GM12878 (cell line): Measurements from ENCODE around the gene NCKAP5L. TPM values are rescaled to one million over a fixed set of nuclear protein-coding genes. Genes with fewer than 3 reads are reported as not detected.
A peak's percentile ranks its signal among the peaks of the same experiment; 100 is the strongest.

ENCODE experiments used
- ATAC-seq: fragments of 200-7000 bp; cut with Tn5 transposase; 3 replicates; pipeline ENCODE4 v1.9.1; 2020; ENCODE audit warnings: mild to moderate bottlenecking, moderate library complexity
- BruUV-seq: library from RNA; stranded (reverse); fragments of 400-500 nt; replicated peaks from 2 replicates; lab custom pipeline; 2021; lab: Mats Ljungman, UMichigan
- CTCF ChIA-PET: fragments of 300-600 bp; sonication (Branson Sonifier 250); formaldehyde crosslinking; extraction: SDS; loops from one replicate; lab custom pipeline; 2021; ENCODE audit warnings: inconsistent platforms; lab: Yijun Ruan, JAX
- POLR2A ChIA-PET: fragments of 350-600 bp; formaldehyde crosslinking; extraction: SDS; loops from one replicate; lab custom pipeline; 2021; ENCODE audit warnings: inconsistent platforms; lab: Charles Lee
- RAD21 ChIA-PET: fragments of 300-600 bp; sonication (Branson Sonifier 250); formaldehyde crosslinking; loops from one replicate; lab custom pipeline; 2023; ENCODE audit warnings: antibody characterized with exemption; ENCODE audit not compliant: unreplicated experiment; lab: Charles Lee
- SMC1A ChIA-PET: fragments of 300-600 bp; sonication (Branson Sonifier 250); formaldehyde crosslinking; loops from one replicate; lab custom pipeline; 2023; ENCODE audit not compliant: unreplicated experiment, uncharacterized antibody; lab: Charles Lee
- DNase-seq: peaks from one replicate; pipeline ENCODE4 v3.0.0-alpha.2; 2011; ENCODE audit warnings: low read depth, low spot score
- FAIRE-seq: peaks from 3 replicates; lab custom pipeline; 2011; peaks lifted over from hg19 to GRCh38; lab: Jason Lieb, UNC
- H2AFZ ChIP-seq: 2 replicates; pipeline ENCODE4 v1.6.0; 2011; ENCODE audit warnings: low read depth, low read length, control low read depth; ENCODE audit not compliant: control insufficient read depth
- H3K27ac ChIP-seq: 2 replicates; pipeline ENCODE4 v1.5.1; 2011; ENCODE audit warnings: control low read depth; ENCODE audit not compliant: control insufficient read depth, insufficient read depth
- H3K27me3 ChIP-seq, 2 experiments: replicated peaks in 1 of 2; 2 replicates each; pipeline versions ENCODE4 v1.6.0 to v1.6.1; 2011; ENCODE audit warnings: low read length in 1 of 2; ENCODE audit not compliant: control insufficient read depth in 2 of 2, insufficient read depth in 2 of 2
- H3K36me3 ChIP-seq, 2 experiments: 2 replicates each; pipeline ENCODE4 v1.5.1; 2011; ENCODE audit warnings: low read length in 1 of 2; ENCODE audit not compliant: control insufficient read depth in 2 of 2, insufficient read depth in 2 of 2
- H3K4me1 ChIP-seq: 2 replicates; pipeline ENCODE4 v1.6.1; 2011; ENCODE audit warnings: mild to moderate bottlenecking, low read length, moderate library complexity, mixed read lengths; ENCODE audit not compliant: control insufficient read depth, insufficient read depth
- H3K4me2 ChIP-seq: 2 replicates; pipeline ENCODE4 v1.6.0; 2011; ENCODE audit warnings: control low read depth; ENCODE audit not compliant: control insufficient read depth, insufficient read depth
- H3K4me3 ChIP-seq: fragments of 200-600 bp; sonication (generic); 2 replicates; pipeline ENCODE4 v1.5.1; 2016
- H3K79me2 ChIP-seq: 2 replicates; pipeline ENCODE4 v1.6.0; 2011; ENCODE audit warnings: low read length; ENCODE audit not compliant: control insufficient read depth, insufficient read depth
- H3K9ac ChIP-seq: 2 replicates; pipeline ENCODE4 v1.8.0; 2011; ENCODE audit warnings: low read length, control low read depth, mixed read lengths; ENCODE audit not compliant: control insufficient read depth, insufficient read depth
- H3K9me3 ChIP-seq: replicated peaks from 3 replicates; pipeline ENCODE4 v1.5.1; 2011; ENCODE audit warnings: mild to moderate bottlenecking, low read length; ENCODE audit not compliant: control insufficient read depth, insufficient read depth
- H4K20me1 ChIP-seq: 2 replicates; pipeline ENCODE4 v1.6.0; 2011; ENCODE audit not compliant: control insufficient read depth, insufficient read depth
- CHD4 ChIP-seq: fragments of 200-600 bp; sonication (generic); IDR thresholded peaks from 2 replicates; pipeline ENCODE4 v1.6.1; 2016; ENCODE audit warnings: mild to moderate bottlenecking
- E4F1 ChIP-seq: fragments of 450-650 bp; IDR thresholded peaks from 2 replicates; pipeline ENCODE4 v1.6.1; 2018; ENCODE audit warnings: borderline replicate concordance, mild to moderate bottlenecking; ENCODE audit not compliant: partially characterized antibody
- ESRRA ChIP-seq: IDR thresholded peaks from 2 replicates; pipeline ENCODE4 v1.6.1; 2012; ENCODE audit warnings: mild to moderate bottlenecking, low read length, improper control_type of control experiment
- JUNB ChIP-seq: IDR thresholded peaks from 2 replicates; pipeline ENCODE4 v1.6.1; 2016; ENCODE audit warnings: antibody characterized with exemption, mild to moderate bottlenecking
- NRF1 ChIP-seq: conservative IDR thresholded peaks from 2 replicates; pipeline ENCODE4 v1.6.1; 2011; ENCODE audit warnings: mild to moderate bottlenecking, low read depth, low read length, improper control_type of control experiment
- PML ChIP-seq: IDR thresholded peaks from 2 replicates; pipeline ENCODE4 v1.6.1; 2012; ENCODE audit warnings: low read length, inconsistent platforms
- RELA ChIP-seq: fragments of 450-650 bp; IDR thresholded peaks from 2 replicates; pipeline ENCODE4 v1.8.0; 2014; ENCODE audit warnings: borderline replicate concordance; ENCODE audit not compliant: partially characterized antibody
- SP1 ChIP-seq: IDR thresholded peaks from one replicate; pipeline ENCODE4 v1.6.1; 2011; ENCODE audit warnings: low read depth, low read length
- STAT3 ChIP-seq: IDR thresholded peaks from 2 replicates; pipeline ENCODE4 v1.6.1; 2011; ENCODE audit warnings: low read depth, low read length, improper control_type of control experiment
- YBX1 ChIP-seq: fragments of 450-650 bp; IDR thresholded peaks from 2 replicates; pipeline ENCODE4 v1.6.1; 2016; ENCODE audit warnings: antibody characterized with exemption
- ZBTB33 ChIP-seq: fragments of 450-650 bp; IDR thresholded peaks from 2 replicates; pipeline ENCODE4 v1.6.1; 2017; ENCODE audit warnings: mild to moderate bottlenecking
- ZNF207 ChIP-seq: fragments of 450-650 bp; IDR thresholded peaks from 2 replicates; pipeline ENCODE4 v1.6.1; 2014; ENCODE audit warnings: antibody characterized with exemption, mild to moderate bottlenecking, borderline replicate concordance
- WGBS: methylation state at CpG from one replicate; pipeline ENCODE4 v1.1.6; 2016; ENCODE audit warnings: low lambda C conversion rate; ENCODE audit not compliant: insufficient replicate concordance, insufficient coverage; ENCODE audit errors: missing lambda C conversion rate; 5-methylcytosine and 5-hydroxymethylcytosine counted together
- in situ Hi-C: fragments of 300-500 bp; cut with MboI; formaldehyde crosslinking; loops from 9 replicates; pipeline ENCODE4 v1.14.3; 2018; ENCODE audit warnings: mixed read lengths
- intact Hi-C: fragments of 100-400 bp; cut with micrococcal nuclease; formaldehyde crosslinking; loops from one replicate; pipeline ENCODE4 v1.14.2; 2022; ENCODE audit not compliant: unreplicated experiment
- polyA plus RNA-seq, 11 experiments: library from polyadenylated mRNA; depleted of rRNA in 4 of 11; unstranded in 6 of 11; stranded (reverse) in 5 of 11; fragments of >200 nt; fragmentation: Nextera tagmentation in 4 of 11; fragmentation: Illumina TruSeq in 1 of 11; extraction: Ambion mirVana in 4 of 11; extraction: Trizol in 1 of 11; gene quantifications; 1 replicate in 1 of 11; 2 replicates in 10 of 11; pipeline versions ENCODE4 v1.2.1 to v1.2.3, GENCODE V29; 2011 to 2016; ENCODE audit warnings: inconsistent platforms in 2 of 11, missing spikeins in 2 of 11, low read depth in 1 of 11
- total RNA-seq, 4 experiments: library from RNA; depleted of rRNA in 3 of 4; stranded (reverse); fragments of >200 nt in 3 of 4; fragmentation: Illumina TruSeq in 1 of 4; extraction: Trizol in 1 of 4; gene quantifications; 2 replicates each; pipeline versions ENCODE4 v1.2.1 to v1.2.3, GENCODE V29; 2013 to 2021
- TF ChIP-seq, protein P1 (sequence below): IDR thresholded peaks from 2 replicates; pipeline ENCODE4 v1.6.1; 2011; ENCODE audit warnings: borderline replicate concordance, low read depth, mild to moderate bottlenecking, moderate library complexity, mixed read lengths, low read length; ENCODE audit not compliant: insufficient read depth; ENCODE audit errors: extremely low read length
- TF ChIP-seq, protein P2 (sequence below): fragments of 450-650 bp; formaldehyde crosslinking; IDR thresholded peaks from 2 replicates; pipeline ENCODE4 v1.4.0; 2020; ENCODE audit warnings: mild to moderate bottlenecking, moderate library complexity

The NCKAP5L gene
- total and polyA plus RNA-seq, 10 of the 15 experiments (the other 5 are each of a cell fraction or from before 2014, with no cell fraction given), result 0.03 to 15.8 (median 4.4) TPM

DNA sequence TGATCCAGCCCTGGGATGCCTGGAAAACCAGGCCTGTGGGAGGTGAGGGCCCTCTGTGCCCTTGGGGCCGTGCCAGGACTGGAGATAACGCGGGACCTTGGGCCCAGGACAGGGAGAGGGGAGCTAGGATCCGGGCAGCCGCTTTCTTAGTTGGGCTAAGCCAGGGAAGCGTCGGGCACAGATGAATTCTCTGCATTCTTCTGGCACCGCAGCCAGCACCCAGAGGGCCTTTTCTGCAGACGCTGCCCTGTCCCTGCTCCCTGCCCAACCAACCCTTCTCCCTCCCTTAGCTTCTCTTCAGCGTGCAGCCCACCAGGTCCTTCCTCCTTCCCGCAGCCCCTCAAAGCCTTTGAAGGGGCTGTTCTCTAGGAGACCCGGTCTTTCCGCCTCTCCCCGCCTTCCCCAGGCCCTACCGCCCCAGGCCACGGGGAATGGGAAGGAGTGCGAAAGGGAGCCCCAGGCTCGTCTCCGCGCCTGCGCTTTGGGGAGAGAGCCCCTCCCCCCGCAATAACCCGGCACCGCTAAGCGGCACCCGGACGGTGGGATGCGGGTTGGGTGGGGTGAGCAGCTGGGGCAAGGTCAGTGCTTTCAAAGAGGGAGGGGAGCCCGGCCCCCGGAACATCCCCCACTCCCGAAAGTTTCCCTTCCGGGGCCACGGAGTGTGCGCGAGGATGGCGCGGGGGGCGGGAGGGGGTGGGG, 663 bp downstream of the NCKAP5L start:
- peaks cover 26% of the 10 kb centered on the region for H3K4me1 ChIP-seq
- in situ Hi-C loops, result no loop called here
- WGBS, result 25% methylated on average over 28 of the region's 38 CpGs
- peak overlapping the region; percentile 51; the same call in 1 of the 2 replicates for H3K27ac ChIP-seq
- no peaks in the 10 kb centered on the region for H3K9me3 ChIP-seq
- ChIA-PET POLR2A (interaction anchor here (0.6 to 1.3 kb wide), 6 partner anchors 12 to 926 kb away, joined by 3 to 6 read pairs (median 4); partner anchors contain the start of gene BCDIN3D), CTCF (interaction anchor here (1.0 to 7.7 kb wide), 5 partner anchors 12 to 140 kb away, joined by 4 to 61 read pairs (median 11); partner anchors contain the start of gene TMBIM6), RAD21 (interaction anchor here (0.9 to 1.6 kb wide), 6 partner anchors 11 to 124 kb away, joined by 3 to 13 read pairs (median 5); partner anchors contain the start of genes BCDIN3D and TMBIM6), SMC1A (interaction anchor here (0.7 to 5.3 kb wide), 6 partner anchors 12 to 86 kb away, joined by 3 to 32 read pairs (median 4); partner anchors contain the start of genes BCDIN3D and TMBIM6)
- peak overlapping the region; percentile 93 for H3K4me2 ChIP-seq
- peak overlapping the region; percentile 45 for H2AFZ ChIP-seq
- ATAC-seq, result peak; percentile 50
- H3K4me3 ChIP-seq, result peak overlapping the region; percentile 99
- BruUV-seq, result no TSS peak
- peaks cover 19% of the 10 kb centered on the region for H3K79me2 ChIP-seq
- 0 out of 2 replicates have a peak, but pooled peaks cover 3% of the 10 kb centered on the region for H4K20me1 ChIP-seq
- DNase-seq, result no peak
- H3K27me3 ChIP-seq, result no peaks in the 10 kb centered on the region
- intact Hi-C loops, result loop anchor here (1.0 kb wide), 1 partner anchor 15 kb away; no protein-coding TSS in a partner anchor
- H3K9ac ChIP-seq, result peak overlapping the region; percentile 71
- FAIRE-seq, result no peak
- H3K36me3 ChIP-seq, result no peaks in the 10 kb centered on the region; a peak in 1 of 4 replicates
- TF ChIP-seq, protein P1, sequence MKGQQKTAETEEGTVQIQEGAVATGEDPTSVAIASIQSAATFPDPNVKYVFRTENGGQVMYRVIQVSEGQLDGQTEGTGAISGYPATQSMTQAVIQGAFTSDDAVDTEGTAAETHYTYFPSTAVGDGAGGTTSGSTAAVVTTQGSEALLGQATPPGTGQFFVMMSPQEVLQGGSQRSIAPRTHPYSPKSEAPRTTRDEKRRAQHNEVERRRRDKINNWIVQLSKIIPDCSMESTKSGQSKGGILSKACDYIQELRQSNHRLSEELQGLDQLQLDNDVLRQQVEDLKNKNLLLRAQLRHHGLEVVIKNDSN, result no peak
- TF ChIP-seq SP1 (no peak), CHD4 (no peak), JUNB (no peak), NRF1 (peak; percentile 26; the same call in 1 of the 2 replicates), ESRRA (no peak), E4F1 (no peak), RELA (peak; percentile 11), YBX1 (no peak), STAT3 (no peak), ZNF207 (no peak), ZBTB33 (no peak), PML (no peak)
- TF ChIP-seq, protein P2, sequence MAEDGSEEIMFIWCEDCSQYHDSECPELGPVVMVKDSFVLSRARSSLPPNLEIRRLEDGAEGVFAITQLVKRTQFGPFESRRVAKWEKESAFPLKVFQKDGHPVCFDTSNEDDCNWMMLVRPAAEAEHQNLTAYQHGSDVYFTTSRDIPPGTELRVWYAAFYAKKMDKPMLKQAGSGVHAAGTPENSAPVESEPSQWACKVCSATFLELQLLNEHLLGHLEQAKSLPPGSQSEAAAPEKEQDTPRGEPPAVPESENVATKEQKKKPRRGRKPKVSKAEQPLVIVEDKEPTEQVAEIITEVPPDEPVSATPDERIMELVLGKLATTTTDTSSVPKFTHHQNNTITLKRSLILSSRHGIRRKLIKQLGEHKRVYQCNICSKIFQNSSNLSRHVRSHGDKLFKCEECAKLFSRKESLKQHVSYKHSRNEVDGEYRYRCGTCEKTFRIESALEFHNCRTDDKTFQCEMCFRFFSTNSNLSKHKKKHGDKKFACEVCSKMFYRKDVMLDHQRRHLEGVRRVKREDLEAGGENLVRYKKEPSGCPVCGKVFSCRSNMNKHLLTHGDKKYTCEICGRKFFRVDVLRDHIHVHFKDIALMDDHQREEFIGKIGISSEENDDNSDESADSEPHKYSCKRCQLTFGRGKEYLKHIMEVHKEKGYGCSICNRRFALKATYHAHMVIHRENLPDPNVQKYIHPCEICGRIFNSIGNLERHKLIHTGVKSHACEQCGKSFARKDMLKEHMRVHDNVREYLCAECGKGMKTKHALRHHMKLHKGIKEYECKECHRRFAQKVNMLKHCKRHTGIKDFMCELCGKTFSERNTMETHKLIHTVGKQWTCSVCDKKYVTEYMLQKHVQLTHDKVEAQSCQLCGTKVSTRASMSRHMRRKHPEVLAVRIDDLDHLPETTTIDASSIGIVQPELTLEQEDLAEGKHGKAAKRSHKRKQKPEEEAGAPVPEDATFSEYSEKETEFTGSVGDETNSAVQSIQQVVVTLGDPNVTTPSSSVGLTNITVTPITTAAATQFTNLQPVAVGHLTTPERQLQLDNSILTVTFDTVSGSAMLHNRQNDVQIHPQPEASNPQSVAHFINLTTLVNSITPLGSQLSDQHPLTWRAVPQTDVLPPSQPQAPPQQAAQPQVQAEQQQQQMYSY (CRISPR knock-in tag), result no peak
